Cardiac muscle cell (in vitro differentiated cells and primary cell): Measurements from ENCODE around the gene RDM1. TPM values are rescaled to one million over a fixed set of nuclear protein-coding genes. Genes with fewer than 3 reads are reported as not detected.

Source experiments
- DNase-seq, 2 donors: peaks; one replicate each; pipeline versions ENCODE4 v3.0.0 to v3.0.0-alpha.2; 2010 to 2017; ENCODE audit warnings: low read depth in 1 of 2, low spot score in 1 of 2
- H3K27ac ChIP-seq: fragments of 200-600 bp; sonication (generic); 2 replicates; pipeline ENCODE4 v1.5.1; 2016
- H3K27me3 ChIP-seq: fragments of 200-600 bp; sonication (generic); 2 replicates; pipeline ENCODE4 v1.6.0; 2016; ENCODE audit warnings: control low read depth
- H3K36me3 ChIP-seq: fragments of 200-600 bp; sonication (generic); 2 replicates; pipeline ENCODE4 v1.5.1; 2016; ENCODE audit warnings: control low read depth
- H3K4me1 ChIP-seq: fragments of 200-600 bp; sonication (generic); 2 replicates; pipeline ENCODE4 v1.8.1; 2017; ENCODE audit warnings: low read depth, mild to moderate bottlenecking, mixed run types
- H3K4me3 ChIP-seq: fragments of 200-600 bp; sonication (generic); 2 replicates; pipeline ENCODE4 v1.5.1; 2016; ENCODE audit warnings: mild to moderate bottlenecking
- H3K9me3 ChIP-seq: fragments of 200-600 bp; sonication (generic); 2 replicates; pipeline ENCODE4 v1.5.1; 2017; ENCODE audit warnings: low read depth, mild to moderate bottlenecking, control low read depth
- polyA plus RNA-seq: library from polyadenylated mRNA; unstranded; fragments of >200 nt; fragmentation: Nextera tagmentation; extraction: Ambion mirVana; gene quantifications from 2 replicates; pipeline ENCODE4 v1.2.1, GENCODE V29; 2016
- total RNA-seq: library from RNA; depleted of rRNA; stranded (reverse); fragments of >200 nt; gene quantifications from 2 replicates; pipeline ENCODE4 v1.2.3, GENCODE V29; 2016
- TF ChIP-seq, protein P1 (sequence below): IDR thresholded peaks from 2 replicates; pipeline ENCODE4 v1.5.1; 2012; ENCODE audit warnings: low read depth, mild to moderate bottlenecking, low read length

RDM1 gene
- total and polyA plus RNA-seq, 2 experiments from 2014 or later: 2.6 to 6.4 TPM

DNA sequence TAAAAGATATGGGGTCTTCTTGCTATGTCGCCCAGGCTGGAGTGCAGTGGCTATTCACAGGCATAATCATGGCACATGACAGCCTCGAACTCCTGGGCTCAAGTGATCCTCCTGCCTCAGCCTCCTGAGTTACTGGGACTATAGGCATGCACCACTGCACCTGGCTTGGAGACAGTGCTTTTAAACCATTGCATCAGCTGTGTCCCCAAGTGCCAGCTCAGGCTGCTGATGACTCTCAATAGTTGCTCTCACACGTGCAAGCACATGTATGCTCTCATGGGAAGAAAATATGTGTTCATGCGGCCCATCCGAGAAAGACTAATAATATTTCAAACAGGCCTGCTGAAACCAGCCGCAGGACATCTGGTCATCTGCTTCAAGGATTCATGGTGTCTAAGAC, 42.0 kb upstream of the RDM1 start:
- Histone ChIP-seq H3K27me3 (no peaks in the 10 kb centered on the region), H3K4me1 (no peaks in the 10 kb centered on the region), H3K27ac (no peak overlapping the region), H3K9me3 (no peaks in the 10 kb centered on the region), H3K4me3 (no peak overlapping the region), H3K36me3 (no peaks in the 10 kb centered on the region)
- TF ChIP-seq, protein P1, sequence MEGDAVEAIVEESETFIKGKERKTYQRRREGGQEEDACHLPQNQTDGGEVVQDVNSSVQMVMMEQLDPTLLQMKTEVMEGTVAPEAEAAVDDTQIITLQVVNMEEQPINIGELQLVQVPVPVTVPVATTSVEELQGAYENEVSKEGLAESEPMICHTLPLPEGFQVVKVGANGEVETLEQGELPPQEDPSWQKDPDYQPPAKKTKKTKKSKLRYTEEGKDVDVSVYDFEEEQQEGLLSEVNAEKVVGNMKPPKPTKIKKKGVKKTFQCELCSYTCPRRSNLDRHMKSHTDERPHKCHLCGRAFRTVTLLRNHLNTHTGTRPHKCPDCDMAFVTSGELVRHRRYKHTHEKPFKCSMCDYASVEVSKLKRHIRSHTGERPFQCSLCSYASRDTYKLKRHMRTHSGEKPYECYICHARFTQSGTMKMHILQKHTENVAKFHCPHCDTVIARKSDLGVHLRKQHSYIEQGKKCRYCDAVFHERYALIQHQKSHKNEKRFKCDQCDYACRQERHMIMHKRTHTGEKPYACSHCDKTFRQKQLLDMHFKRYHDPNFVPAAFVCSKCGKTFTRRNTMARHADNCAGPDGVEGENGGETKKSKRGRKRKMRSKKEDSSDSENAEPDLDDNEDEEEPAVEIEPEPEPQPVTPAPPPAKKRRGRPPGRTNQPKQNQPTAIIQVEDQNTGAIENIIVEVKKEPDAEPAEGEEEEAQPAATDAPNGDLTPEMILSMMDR: no peak
- DNase-seq: no peak

DNA sequence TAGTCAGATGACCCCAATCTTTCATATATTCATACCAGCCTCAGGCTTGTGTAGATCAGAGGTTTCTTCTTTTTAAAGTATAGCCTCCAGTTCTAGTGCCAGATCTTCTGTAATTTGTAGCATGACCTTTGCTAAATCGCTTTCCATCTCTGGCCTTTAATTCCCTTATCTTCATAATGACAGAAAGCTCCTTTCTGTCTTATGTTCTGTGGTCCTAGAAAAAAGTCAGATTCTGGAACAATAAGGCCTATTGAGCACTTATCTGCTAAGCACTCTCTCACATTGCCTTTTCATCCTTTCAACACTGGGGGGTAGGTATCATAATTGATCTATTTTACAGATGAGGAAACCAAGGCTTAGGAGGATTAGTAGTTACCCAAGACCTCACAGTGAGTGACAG, 41.5 kb upstream of the RDM1 start:
- no peak for DNase-seq
- TF ChIP-seq, protein P1: no peak

GRCh38 chr17:35969558-35970380, 39.2 kb upstream of the RDM1 start:
- H3K4me3 ChIP-seq: no peak overlapping the region
- H3K27ac ChIP-seq: no peak overlapping the region
- peak; percentile 88 to 89 for DNase-seq
- H3K36me3 ChIP-seq: no peaks in the 10 kb centered on the region
- TF ChIP-seq, protein P1: peak; percentile 73
- H3K9me3 ChIP-seq: no peaks in the 10 kb centered on the region
- H3K4me1 ChIP-seq: no peaks in the 10 kb centered on the region
- no peaks in the 10 kb centered on the region for H3K27me3 ChIP-seq

More for the DNA sequence above, 41.5 kb upstream of the RDM1 start:
- Histone ChIP-seq H3K36me3 (no peaks in the 10 kb centered on the region), H3K27me3 (no peaks in the 10 kb centered on the region), H3K4me3 (no peak overlapping the region), H3K4me1 (no peaks in the 10 kb centered on the region), H3K27ac (no peak overlapping the region), H3K9me3 (no peaks in the 10 kb centered on the region)

DNA sequence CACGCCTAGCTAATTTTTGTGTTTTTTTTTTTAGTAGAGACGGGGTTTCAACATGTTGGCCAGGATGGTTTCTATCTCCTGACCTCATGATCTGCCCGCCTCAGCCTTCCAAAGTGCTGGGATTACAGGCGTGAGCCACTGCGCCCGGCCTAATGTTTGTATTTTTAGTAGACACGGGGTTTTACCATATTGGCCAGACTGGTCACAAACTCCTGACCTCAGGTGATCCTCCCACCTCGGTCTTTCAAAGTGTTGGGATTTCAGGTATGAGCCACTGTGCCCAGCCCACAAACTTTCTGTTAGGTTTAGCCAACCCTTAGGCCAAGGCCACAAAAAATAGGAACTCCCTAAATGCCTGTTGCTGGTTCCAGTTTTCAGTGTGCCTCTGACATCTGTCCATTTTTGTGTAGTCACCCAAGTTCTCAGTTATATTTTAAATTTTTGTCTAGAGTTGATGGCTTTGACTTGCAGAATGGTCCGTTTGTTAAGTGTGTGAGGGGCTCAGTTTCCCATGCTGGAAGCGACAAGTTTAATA, 38.0 kb upstream of the RDM1 start:
- Histone ChIP-seq H3K27ac (no peak overlapping the region), H3K4me3 (no peak overlapping the region)

DNA sequence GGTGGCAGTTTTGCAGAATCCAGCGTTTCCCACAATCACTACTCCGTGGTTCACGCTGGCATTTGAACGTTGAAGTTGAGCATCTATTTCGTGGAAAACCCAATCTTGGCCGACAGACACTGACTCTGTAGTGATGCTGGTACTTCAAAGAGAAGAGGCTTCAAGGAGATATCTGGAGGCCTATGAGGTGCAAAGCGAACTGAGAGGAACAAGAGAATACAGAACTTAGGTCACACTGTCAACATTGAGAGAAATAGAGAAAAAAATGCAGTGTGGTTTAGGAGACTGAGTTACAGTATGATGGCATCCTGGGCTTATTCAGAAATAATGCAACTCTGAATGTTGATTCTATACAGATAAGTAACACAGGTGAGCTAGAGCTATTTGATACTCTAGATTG, 34.7 kb upstream of the RDM1 start:
- Histone ChIP-seq H3K36me3 (no peaks in the 10 kb centered on the region), H3K4me3 (no peak overlapping the region), H3K27ac (no peak overlapping the region), H3K4me1 (no peaks in the 10 kb centered on the region), H3K9me3 (no peaks in the 10 kb centered on the region), H3K27me3 (peaks cover 4% of the 10 kb centered on the region)
- DNase-seq: no peak
- TF ChIP-seq, protein P1: no peak

More for the DNA sequence above, 38.0 kb upstream of the RDM1 start:
- no peaks in the 10 kb centered on the region for H3K4me1 ChIP-seq
- no peaks in the 10 kb centered on the region for H3K36me3 ChIP-seq
- TF ChIP-seq, protein P1: no peak
- H3K9me3 ChIP-seq: no peaks in the 10 kb centered on the region
- DNase-seq: no peak
- H3K27me3 ChIP-seq: peaks cover 4% of the 10 kb centered on the region
